Stromal cell of bone marrow (primary cell): ENCODE data around the gene KIF25.
"Not testable (repeated sequence)": the region's sequence is repeated elsewhere in the genome, so short reads cannot be mapped to it uniquely, and the experiment has no call there.

Experiments used
- DNase-seq: peaks from one replicate; pipeline ENCODE4 v3.0.0-alpha.2; 2012; ENCODE audit warnings: low read depth

The KIF25 gene

DNA sequence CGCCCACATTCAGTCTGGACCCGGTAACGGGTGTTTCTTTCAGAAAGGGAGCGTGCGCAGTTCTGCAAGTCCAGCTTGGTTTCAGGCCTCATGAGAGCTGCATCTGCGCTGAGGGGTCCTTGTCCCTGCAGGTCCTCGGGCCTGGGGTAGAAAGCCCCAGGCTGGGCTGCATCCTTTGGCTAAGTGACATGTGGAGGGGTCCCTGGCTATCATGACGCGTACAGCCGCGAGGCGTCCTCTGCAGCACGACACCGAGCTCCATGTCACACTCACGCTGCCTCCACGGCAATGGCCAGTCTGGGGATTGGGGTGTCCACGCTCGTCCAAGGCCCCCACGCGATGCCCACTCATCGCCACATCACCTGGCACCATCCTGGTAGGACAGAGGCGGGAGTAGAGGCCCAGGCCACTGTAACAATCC lies 1.7 kb upstream of the KIF25 start:
- DNase-seq = no peak

DNA sequence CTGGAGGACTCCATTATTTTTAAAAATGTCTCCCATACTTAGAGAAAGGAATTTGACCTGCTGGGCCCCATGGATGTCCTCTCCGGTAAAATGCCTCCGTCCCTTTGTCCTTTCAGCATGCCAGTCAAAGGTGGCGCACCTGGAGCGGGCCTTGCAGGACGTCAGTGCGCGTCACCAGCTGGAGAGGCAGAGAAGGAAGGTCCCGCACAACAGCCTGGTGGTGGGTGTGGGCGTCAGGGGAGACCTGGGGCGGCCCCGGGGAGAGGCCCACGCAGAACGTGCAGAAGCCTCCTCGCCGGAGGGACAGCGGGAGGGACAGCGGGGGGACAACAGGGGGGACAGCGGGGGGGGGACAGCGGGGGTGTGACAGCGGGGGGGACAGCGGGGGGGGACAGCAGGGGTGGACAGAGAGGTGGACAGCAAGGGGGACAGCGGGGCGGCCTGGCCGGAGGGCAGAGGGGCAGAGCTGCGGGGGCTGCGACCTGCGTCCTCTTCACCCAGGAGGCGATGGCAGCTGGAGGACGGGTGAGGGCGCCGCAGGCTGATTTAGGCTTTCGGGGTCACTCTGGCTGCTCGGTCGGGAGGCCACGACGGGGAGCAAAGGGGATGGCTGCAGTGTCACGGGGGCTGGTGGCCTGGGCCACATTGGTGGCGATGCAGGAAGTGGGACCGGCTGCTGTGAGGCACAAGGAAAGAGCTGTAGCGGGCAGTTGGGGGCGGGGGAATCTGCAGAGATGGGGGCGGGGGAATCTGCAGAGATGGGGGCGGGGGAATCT lies 859 bp upstream of the KIF25 start:
- DNase-seq = no peak

DNA sequence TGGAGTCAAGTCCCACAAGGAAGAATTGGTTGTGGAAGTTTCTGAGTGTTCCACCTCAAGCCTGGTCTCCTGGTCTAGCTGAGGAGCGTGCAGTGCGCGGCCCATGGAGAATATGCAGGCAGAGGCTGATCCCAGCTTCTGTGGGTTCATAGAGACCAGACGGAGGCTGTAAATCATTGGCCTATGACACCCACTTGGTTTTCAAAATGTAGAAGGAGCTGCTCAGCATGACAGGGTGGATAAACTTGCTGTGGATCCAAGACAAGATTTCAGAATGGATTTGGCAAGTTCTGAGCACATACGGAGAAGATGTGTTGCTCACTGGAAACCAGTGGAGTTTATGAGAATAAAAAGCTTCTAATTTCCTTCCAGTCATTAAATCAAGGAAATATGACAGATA lies 744 bp downstream of the KIF25 start:
- peak; percentile 44 for DNase-seq

GRCh38 chr6:168000198-168001028 lies 2.9 kb downstream of the KIF25 start:
- no peak for DNase-seq

DNA sequence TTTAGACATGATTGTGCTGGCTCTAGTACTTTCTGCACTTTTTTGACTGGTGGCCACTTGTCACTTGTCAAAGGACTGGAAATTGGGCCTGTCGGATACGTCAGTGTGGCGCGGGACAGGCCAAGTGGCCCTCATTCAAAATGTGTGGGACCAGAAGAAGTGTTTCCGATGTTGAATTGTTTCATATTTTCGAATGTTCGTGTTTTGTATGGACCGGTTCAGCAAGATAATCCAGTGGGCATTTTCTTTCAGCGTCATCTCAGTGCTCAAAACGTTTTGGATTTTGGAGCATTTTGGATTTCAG lies 3.5 kb downstream of the KIF25 start:
- no peak for DNase-seq

DNA sequence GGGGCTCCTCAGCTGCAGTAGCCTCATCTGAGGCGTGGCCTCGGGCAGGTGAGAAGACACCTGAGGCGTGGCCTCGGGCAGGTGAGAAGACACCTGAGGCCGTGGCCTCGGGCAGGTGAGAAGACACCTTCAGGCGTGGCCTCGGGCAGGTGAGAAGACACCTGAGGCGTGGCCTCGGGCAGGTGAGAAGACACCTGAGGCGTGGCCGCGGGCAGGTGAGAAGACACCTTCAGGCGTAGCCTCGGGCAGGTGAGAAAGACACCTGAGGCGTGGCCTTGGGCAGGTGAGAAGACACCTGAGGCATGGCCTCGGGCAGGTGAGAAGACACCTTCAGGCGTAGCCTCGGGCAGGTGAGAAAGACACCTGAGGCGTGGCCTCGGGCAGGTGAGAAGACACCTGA lies 4.0 kb downstream of the KIF25 start:
- not testable (repeated sequence) for DNase-seq

GRCh38 chr6:168002804-168003203 lies 5.3 kb downstream of the KIF25 start:
- no peak for DNase-seq

DNA sequence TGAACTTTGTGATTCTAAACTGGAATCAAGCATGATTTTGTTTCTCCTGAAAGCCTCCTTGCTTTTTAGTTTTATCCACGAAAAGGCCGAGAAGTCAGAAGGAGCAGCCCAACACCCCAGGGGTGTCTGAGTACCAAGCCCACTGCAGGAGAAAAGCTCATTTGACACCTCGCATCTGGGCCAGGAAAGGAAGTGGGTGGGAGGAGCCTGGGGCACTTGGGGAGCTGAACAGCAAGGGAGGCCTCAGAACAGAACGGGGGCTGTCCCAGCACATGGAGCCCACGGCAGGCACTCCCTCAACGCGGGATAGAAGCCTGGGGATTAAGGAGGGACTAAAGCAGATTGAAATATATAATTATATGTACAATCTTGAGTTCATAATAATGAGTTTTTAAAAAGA lies 6.6 kb downstream of the KIF25 start:
- DNase-seq = no peak

DNA sequence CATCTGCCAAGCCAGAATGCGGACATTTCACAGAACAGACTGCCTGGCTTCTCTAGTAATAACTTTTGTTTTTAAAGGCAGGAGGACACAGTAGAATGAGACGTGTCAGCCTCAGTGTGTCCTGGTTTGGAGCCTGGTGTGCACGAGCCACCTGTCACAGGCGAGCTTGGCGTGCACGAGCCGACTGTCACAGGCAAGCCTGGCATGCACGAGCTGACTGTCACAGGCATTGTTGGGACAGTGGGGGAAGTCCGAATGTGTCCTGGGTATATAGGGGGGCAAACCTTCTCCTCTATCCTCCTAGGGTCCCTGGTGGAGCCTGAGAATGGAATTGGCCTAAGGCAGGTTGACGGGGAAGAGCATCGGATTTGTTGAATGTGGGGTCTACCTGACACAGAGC lies 7.5 kb downstream of the KIF25 start:
- DNase-seq = no peak

DNA sequence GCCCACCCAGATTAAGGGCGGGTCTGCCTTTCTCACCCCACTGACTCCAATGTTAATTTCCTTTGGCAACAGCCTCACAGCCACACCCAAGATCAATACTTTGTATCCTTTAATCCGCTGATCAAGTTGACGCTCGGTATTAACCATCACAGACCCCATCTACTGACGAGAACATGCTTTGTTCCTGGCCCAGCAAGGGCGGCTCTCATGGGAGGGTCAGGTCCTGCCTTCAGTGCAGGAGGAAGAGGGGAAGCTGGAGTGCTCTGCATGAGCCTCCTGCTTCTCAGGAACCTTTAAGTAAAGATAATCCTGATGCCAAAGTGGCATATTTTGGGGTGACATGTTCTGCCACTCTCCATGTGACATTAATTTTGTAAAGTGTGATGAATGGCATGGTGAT lies 8.3 kb downstream of the KIF25 start:
- DNase-seq = no peak

GRCh38 chr6:168007592-168008338 lies 10.3 kb downstream of the KIF25 start:
- DNase-seq = peak; percentile 94

DNA sequence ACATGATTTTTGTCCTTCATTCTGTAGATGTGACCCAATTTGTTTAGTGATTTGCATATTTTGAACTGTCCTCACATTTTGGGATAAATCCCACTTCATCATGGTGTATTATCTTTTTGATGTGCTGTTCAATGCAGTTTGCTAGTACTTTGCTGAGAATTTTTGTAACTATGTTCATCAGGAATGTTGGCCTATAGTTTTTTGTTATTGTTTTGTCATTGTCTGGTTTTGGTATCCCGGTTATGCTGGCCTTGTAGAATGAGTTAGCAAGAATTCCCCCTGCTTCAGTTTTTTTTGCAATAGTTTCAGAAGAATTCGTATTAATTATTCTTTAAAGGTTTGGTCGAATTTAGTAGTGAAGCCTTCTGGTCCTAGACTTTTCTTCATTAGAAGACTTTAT lies 11.9 kb downstream of the KIF25 start:
- DNase-seq = no peak

DNA sequence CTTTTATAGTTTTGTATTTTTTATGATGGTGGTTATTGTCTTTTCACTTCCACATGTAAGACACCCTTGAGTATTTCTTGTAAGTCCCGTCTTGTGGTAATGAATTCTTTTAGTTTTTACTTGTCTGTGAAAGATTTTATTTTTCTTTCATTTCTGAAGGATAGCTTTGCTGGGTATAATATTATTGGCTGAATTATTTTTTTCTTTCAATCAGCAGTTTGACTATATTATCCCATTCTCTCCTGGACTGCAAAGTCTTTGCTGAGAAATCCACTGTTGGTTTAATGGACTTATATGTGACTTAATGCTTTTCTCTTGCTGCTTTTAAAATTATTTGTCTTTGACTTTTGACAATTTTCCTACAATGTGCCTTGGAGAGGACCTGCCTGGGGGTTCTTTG lies 13.8 kb downstream of the KIF25 start:
- DNase-seq = no peak

GRCh38 chr6:168012431-168013249 lies 15.2 kb downstream of the KIF25 start:
- no peak for DNase-seq

GRCh38 chr6:168013250-168013915 lies 15.9 kb downstream of the KIF25 start:
- DNase-seq = no peak

DNA sequence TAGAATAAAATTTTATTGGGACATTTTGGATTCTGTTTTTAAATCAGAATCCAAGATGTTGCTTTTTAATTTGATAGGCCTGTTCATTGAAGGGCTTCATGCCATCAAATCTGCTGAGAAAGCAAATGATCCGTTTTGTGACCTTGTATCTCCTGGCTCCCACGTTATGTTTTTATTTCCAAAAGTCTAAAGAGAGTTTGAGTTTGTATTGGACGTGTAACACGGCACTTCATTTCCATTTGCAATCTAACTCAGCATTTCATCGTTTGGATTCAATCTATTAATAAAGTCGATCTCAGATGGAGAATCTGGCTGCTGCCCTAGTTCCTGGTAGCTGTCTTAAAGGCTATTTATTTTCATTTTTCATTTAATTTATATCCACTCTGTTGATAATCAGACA lies 17.0 kb downstream of the KIF25 start:
- DNase-seq = no peak

DNA sequence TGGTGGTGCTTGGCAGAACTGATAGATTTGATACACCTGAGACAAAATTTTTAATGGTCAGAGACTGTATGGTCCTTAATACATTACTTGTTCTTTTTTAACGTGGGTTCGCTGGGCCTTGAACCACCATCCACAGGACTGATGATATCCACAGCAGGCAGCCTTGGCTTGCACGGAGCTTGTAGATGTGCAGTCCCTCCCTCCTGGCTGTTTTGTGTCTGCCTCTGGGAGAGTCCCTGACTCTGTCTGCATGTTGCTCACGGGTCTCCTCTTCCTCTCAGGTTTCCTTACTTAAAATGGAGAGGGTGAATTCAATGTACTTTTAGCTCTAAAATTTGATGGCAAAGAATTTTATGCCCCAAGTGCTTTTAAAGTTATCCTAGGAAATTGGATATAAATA lies 17.5 kb downstream of the KIF25 start:
- DNase-seq = no peak

DNA sequence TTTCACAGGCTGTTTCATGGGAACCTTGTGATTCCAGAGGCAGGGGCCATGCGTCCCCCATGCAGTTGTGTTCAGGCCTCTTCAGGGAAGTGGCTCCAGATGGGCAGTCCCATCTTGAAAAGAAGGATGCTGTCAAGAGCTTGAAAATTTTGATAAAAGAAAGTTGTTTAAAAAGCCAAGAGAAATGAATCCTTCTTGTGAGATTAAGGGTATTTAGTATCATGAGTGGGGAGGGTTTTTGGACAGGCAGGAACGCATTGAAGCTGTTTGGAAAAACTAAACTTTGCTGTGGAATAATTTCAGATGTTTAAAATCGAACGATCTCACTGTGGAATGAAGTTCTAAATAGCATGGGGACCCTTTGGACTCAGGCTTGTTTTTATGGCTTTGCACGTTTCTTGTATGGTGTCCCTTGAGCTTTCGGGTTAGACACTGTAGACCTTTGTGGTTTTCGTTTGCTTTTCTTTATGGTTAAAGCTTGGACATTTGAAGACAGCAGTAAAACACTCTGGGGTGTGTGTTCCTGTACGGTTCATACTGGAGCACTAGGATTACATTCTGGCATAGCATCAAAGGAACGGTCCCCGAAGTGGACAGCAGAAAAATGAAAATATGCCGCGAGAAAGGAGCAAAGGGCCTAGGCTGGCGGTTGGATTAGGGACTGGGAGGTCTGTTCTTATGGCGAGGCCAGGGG lies 18.2 kb downstream of the KIF25 start:
- DNase-seq = no peak

- DNase-seq = no peak
Measured at GRCh38 chr6:168016176-168016620, 18.7 kb downstream of the KIF25 start.

- no peak for DNase-seq
Measured at GRCh38 chr6:168016721-168017525, 19.5 kb downstream of the KIF25 start.
